ENCODE results near the gene TBC1D32.

The TBC1D32 gene

GRCh38 chr6:121124600-121124999, 209.7 kb downstream of the TBC1D32 start:
- in situ Hi-C loops (cut with MboI; ENCODE audit: low pct_unique_long_range_greater_than_20kb, low sequenced_read_pairs, unreplicated experiment), result no loop called here
- DNase-seq (ENCODE audit: low spot score), result no peak
- TF ChIP-seq CTCF (IDR thresholded peaks at IDR 0.05; ENCODE audit: extremely low read depth, insufficient read depth, missing control alignments), result no peak

DNA sequence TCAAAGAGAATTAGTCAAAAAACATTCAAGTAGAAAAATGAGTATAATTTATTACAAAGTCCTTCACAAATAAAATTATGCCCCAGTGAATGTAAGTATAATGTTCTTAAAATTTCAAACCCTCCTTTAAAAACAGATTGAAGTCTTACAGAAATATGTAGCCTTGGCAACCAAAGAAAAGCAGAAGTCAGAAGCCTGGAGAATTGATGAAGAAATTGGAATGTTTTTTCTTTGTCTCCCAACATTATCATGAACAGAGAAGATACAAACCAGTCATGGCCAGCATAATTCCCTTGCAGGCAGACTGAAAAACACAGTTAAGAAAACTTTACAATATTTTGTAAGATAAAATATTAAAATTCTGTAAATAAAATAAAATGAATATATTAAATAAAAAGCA, 221.9 kb downstream of the TBC1D32 start:
- in situ Hi-C loops (cut with MboI; ENCODE audit: low pct_unique_long_range_greater_than_20kb, low sequenced_read_pairs, unreplicated experiment), result no loop called here
- TF ChIP-seq CTCF (IDR thresholded peaks at IDR 0.05; ENCODE audit: extremely low read depth, insufficient read depth, missing control alignments), result no peak
- DNase-seq (ENCODE audit: low spot score), result no peak

- in situ Hi-C loops (cut with MboI; ENCODE audit: low pct_unique_long_range_greater_than_20kb, low sequenced_read_pairs, unreplicated experiment), result no loop called here
- no peak for DNase-seq (ENCODE audit: low spot score)
- no peak for TF ChIP-seq CTCF (IDR thresholded peaks at IDR 0.05; ENCODE audit: extremely low read depth, insufficient read depth, missing control alignments)
Measured at GRCh38 chr6:121110733-121111132, 223.5 kb downstream of the TBC1D32 start.

DNA sequence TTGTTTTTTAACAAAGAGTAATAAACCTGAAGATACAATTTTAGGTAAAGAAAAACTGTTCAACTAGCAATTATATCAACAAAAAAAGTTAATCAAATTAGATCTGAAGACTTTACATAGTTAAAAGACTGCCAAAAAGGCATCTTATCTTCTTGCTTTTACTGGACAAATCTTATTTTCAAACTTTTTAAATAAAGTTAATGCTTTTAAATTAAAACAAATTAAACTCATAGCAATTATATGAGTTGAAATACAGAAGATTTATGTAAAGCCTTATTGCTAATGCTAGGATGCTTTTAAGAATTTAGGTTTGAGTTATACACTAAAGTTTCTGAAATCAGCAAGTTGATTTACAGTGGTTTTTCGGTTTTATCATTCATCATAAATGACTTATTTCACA, 227.3 kb downstream of the TBC1D32 start:
- in situ Hi-C loops (cut with MboI; ENCODE audit: low pct_unique_long_range_greater_than_20kb, low sequenced_read_pairs, unreplicated experiment), result no loop called here
- DNase-seq (ENCODE audit: low spot score), result no peak

DNA sequence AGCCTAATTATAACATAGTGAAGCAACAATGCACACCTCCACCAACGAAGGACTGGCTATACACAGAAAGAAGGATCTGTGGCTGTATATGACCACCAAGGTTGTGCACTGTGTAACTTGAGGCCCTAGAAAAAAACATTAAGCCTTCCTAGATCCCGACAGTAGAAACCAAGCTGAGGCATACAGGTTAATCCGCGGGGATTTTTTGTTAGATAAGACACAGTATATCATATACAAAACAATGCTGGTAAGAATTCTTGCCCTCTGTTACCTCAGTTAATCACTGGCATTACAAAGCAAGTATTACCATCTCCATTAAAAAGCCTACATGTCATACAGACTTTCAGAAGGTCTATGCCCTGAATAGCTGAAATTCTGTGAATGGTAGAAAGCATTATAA, 228.8 kb downstream of the TBC1D32 start:
- DNase-seq (ENCODE audit: low spot score), result no peak
- in situ Hi-C loops (cut with MboI; ENCODE audit: low pct_unique_long_range_greater_than_20kb, low sequenced_read_pairs, unreplicated experiment), result no loop called here
- TF ChIP-seq CTCF (IDR thresholded peaks at IDR 0.05; ENCODE audit: extremely low read depth, insufficient read depth, missing control alignments), result no peak

More for the DNA sequence above, 227.3 kb downstream of the TBC1D32 start:
- TF ChIP-seq CTCF (IDR thresholded peaks at IDR 0.05; ENCODE audit: extremely low read depth, insufficient read depth, missing control alignments), result no peak

GRCh38 chr6:121093928-121094327, 240.4 kb downstream of the TBC1D32 start:
- DNase-seq (ENCODE audit: low spot score), result no peak
- TF ChIP-seq CTCF (IDR thresholded peaks at IDR 0.05; ENCODE audit: extremely low read depth, insufficient read depth, missing control alignments), result no peak
- in situ Hi-C loops (cut with MboI; ENCODE audit: low pct_unique_long_range_greater_than_20kb, low sequenced_read_pairs, unreplicated experiment), result no loop called here

- in situ Hi-C loops (cut with MboI; ENCODE audit: low pct_unique_long_range_greater_than_20kb, low sequenced_read_pairs, unreplicated experiment), result no loop called here
- no peak for DNase-seq (ENCODE audit: low spot score)
- no peak for TF ChIP-seq CTCF (IDR thresholded peaks at IDR 0.05; ENCODE audit: extremely low read depth, insufficient read depth, missing control alignments)
Measured at GRCh38 chr6:121090492-121090891, 243.8 kb downstream of the TBC1D32 start.

Measured in GM13977 (cell line).